HG03521 (cell line): ENCODE data around the gene TRPM2.
"Not testable (repeated sequence)": the region's sequence is repeated elsewhere in the genome, so short reads cannot be mapped to it uniquely, and the experiment has no call there.

Experiments used
- ATAC-seq: cut with Tn5 transposase; IDR thresholded peaks from one replicate; pipeline ENCODE4 v1.9.1; 2021; ENCODE audit warnings: mild to moderate bottlenecking, moderate library complexity; ENCODE audit not compliant: unreplicated experiment

The TRPM2 gene

DNA sequence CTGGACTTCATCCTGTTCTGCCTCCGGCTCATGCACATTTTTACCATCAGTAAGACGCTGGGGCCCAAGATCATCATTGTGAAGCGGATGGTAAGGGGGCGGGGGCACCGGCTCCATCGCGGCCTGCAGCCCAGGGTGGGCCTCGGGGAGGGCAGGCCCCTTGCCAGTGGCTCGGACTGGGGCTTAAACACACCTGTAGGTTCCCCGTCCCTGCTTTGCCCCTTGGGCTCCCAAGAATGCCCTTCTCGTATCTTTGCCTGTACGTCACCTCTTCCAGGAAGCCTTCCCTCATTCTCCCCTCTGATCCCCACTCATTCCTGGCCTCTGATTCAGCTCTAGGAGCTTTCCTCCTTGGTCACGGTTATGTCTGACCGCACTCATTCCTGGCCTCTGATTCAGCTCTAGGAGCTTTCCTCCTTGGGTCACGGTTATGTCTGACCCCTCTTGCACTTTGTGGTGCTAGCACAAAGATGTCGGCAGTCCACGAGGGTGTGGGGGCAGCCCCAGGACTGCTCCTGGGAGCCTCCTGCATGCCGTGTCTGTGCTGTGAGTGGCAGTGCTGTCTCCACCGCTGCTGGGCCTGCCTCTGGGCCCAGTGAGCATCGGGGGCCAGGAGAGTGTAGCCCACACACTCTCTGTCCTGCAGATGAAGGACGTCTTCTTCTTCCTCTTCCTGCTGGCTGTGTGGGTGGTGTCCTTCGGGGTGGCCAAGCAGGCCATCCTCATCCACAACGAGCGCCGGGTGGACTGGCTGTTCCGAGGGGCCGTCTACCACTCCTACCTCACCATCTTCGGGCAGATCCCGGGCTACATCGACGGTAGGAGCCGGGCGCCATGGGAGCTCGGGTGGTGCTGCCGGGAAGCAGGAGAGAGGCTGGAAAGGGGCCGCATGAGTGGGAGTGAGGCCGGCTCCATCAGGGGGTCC is 52.8 kb downstream of the TRPM2 start:
- ATAC-seq, result no peak

GRCh38 chr21:44406953-44407352 is 53.5 kb downstream of the TRPM2 start:
- ATAC-seq, result no peak

- ATAC-seq, result no peak
Observed at GRCh38 chr21:44407493-44407892, 54.1 kb downstream of the TRPM2 start.

GRCh38 chr21:44408226-44408625 is 54.8 kb downstream of the TRPM2 start:
- no peak for ATAC-seq

- no peak for ATAC-seq
Observed at GRCh38 chr21:44413566-44414290, 60.3 kb downstream of the TRPM2 start.

- no peak for ATAC-seq
Observed at GRCh38 chr21:44414291-44415072, 61.1 kb downstream of the TRPM2 start.

DNA sequence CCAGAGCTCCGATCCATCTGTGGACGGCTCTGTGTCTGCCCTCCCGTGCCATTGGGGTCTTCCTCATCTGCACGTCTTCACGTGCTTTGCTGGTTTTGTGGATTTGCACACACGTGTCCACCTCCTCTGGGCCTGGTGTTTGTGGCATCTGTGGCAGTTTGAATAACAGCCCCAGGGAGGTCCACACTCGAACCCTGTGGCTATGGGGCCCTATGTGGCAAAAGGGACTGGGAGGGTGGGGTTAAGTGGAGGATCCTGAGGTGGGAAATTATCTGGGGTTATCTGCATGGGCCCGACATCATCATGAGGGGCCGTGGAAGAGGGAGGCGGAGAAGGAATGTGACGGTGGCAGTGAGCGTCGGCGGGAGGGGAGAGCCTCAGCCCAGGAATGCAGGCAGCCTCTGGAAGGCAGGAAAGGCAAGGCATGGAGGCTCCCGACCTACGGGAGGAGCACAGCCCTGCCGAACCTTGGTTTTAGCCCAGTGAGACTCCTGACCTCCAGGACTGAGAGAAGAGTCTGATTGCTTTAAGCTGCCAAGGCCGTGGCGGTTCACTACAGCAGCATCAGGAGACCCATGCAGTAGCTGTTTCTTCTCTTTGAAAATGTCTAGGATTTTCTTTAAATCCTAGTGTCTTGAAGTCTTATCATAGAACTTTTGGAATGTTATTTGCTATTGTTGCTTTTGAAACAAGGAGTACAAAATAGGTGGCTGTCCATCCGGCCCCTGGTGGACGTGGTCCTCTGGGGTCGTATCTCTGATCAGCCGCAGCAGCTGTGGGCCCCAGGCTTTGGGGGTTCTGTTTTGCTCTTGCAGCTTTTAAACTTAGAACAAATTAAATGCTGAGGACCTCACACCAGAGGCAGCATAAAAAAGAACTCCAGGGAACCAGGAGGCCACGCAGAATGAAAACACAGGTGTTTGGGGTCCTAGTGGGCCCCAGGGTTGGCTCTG is 61.9 kb downstream of the TRPM2 start:
- no peak for ATAC-seq

- no peak for ATAC-seq
Observed at GRCh38 chr21:44416193-44416592, 62.8 kb downstream of the TRPM2 start.

DNA sequence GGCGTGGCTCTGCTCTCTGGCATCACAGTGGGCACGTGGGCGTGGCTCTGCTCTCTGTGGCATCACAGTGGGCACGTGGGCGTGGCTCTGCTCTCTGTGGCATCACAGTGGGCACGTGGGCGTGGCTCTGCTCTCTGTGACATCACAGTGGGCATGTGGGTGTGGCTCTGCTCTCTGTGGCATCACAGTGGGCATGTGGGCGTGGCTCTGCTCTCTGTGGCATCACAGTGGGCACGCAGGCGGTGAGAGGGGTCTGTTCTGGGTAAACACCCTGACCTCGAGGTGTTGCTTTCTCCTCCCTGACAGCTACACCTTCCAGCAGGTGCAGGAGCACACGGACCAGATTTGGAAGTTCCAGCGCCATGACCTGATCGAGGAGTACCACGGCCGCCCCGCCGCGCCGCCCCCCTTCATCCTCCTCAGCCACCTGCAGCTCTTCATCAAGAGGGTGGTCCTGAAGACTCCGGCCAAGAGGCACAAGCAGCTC is 64.2 kb downstream of the TRPM2 start:
- ATAC-seq, result not testable (repeated sequence)

DNA sequence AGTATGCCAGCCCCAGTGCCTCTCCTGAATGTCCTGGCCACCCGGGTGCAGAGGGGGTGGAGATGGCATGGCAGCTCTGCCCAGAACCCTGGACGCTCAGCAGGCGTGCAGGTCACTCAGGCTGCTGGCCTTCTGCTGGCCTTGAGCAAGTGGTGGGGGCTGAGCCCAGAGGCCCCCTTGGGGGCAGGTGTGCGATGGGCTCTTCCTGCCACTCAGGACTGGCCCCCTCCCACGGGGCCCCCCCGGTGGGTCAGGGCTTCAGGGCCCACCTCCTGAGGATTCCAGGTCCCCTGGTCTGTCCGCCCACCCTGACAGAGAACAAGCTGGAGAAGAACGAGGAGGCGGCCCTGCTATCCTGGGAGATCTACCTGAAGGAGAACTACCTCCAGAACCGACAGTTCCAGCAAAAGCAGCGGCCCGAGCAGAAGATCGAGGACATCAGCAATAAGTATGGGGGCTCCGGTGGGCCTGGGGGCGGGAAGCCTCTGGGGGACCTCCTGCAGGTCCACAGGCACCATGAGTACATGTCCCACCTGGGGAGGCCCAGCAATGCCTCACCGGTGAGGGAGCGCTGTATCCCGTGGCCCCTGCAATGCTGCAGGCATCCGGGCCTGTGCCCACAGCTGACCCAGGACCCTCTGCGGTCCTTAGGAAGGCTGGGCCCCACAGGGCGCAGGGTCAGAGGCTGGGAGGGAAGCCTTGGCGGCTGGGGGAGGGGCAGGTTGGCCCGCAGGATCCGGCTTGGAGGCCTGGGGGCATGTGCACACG is 64.9 kb downstream of the TRPM2 start:
- no peak for ATAC-seq

- no peak for ATAC-seq
Observed at GRCh38 chr21:44418876-44419230, 65.4 kb downstream of the TRPM2 start.

DNA sequence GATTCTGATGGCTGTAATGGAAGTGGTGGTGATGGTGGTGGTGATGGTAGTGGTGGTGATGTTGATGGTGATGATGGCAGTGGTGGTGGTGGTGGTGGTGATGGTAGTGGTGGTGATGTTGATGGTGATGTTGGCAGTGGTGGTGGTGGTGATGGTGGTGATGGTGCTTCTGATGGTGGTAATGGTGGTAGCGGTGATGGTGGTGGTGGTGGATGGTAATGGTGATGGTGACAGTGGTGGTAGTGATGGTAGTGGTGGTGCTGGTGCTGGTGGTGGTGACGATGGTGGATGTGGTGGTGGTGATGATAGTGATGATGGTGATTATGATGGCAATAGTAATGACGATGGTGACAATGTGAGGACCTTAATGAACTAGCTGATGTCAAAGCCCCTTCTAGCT is 66.3 kb downstream of the TRPM2 start:
- ATAC-seq, result no peak

DNA sequence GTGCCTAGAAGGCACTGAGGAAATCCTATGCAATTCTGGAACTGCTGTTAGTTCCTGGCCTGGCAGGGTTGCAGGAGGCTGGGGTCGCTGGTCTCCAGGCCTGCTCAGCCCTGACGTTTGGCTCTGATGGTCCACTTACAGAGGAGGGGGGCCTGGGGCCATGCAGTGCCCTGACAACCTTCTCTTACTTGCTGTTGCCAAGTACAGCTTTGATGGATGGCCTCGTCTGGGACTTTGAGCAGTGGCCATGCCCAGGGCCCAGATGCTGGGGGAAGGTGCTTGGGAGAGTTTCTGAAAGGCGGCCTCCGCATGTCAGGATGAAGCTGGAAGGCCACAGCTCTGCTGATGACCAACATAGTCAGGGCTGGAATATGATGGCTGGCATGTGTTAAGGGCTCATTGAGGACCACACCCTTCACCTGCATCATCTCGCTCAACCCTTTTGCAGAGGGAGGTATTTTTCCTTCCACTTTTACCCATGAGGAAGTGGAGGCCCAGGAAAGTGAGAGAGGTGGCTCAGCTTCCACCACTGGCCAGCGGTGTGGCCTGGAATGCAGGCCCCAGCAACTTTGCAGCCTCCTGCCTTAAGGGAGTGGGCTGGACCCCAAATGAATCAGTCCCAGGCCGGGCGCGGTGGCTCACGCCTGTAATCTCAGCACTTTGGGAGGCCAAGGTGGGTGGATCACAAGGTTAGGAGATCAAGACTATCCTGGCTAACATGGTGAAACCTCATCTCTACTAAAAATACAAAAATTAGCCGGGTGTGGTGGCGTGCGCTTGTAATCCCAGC is 67.2 kb downstream of the TRPM2 start:
- ATAC-seq, result no peak

DNA sequence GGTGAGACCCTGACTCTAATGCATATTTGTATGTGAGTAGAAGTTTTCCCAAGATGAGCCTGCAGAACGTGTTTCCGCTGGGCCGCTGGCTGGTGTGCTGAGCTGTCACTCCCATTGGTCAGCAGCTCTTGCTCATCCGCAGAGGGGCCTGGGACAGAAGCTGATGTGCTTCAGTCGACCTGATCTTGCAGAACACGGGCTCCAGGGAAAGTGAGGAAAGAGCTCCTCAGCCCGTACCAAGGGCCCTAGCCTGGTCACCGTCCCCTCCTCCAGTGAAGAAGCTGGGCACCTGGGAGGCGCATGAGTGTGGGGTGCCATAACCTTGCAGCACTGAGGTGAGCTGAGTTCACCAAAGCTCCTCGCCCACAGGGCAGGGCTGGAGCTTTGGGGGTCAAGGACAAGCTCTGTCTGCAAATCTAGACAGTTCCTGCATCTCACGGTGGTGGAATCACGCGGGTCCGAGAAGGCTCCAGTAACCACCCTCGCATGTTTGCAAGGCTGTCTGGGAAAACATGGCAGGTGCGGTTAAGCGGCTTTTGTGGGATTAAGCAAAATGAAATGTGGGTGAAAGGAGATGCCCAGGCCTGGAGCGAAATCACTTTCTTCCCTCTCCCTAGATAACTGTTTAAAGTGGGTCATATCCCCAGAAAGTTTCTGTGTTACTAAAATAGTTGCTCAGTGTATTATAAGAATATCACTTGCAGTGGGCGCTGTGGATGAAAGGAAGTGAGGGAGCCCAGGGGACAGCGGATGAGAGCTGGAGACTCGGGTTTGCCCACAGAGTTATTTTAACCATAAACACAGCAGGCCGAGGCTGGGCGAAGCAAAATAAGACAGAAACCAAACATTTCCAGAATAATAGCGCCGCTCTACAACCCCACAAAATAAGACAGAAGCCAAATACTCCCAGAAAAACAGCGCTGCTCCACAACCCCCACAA is 68.8 kb downstream of the TRPM2 start:
- no peak for ATAC-seq

GRCh38 chr21:44423312-44423821 is 69.9 kb downstream of the TRPM2 start:
- ATAC-seq, result no peak

DNA sequence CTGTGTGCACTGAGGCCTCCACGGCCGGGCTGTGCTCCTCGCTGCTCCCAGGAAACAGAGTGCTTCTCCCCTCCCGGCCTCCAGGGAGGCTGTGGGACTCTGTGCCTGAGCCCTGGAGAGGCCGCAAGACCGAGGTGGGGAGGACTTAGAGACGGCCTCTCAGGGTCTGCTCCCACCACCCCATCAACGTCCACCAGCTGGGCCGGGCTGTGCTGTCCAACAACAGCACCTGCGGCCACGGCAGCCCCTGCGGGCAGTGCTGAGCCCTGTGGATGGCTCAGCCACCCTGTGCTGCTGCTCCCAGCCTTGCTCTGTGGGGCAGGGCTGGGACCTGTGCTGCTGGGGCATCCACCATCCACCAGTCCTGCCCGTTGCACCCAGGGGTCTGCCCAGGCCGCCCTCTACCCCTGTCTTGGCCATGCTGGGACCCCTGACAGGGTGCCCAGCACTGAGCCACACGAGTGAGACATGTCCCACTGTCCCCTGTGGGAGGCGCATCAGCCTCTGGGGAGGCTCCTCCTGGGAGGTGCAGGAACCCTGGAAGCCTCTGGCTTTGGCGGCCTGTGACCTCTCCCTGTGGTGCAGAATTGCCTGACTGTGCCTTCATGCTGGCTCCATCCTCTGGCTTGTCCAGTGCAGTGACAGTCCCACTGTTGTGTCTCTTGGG is 70.7 kb downstream of the TRPM2 start:
- ATAC-seq, result no peak
